Pons (tissue), 1 donor: Measurements from ENCODE around the gene ABCA1.
"Not testable (repeated sequence)": the region's sequence is repeated elsewhere in the genome, so short reads cannot be mapped to it uniquely, and the experiment has no call there.

Experiments used
- DNase-seq: peaks from one replicate; pipeline ENCODE4 v3.0.0-alpha.2; 2016; ENCODE audit warnings: low spot score

The ABCA1 gene

DNA sequence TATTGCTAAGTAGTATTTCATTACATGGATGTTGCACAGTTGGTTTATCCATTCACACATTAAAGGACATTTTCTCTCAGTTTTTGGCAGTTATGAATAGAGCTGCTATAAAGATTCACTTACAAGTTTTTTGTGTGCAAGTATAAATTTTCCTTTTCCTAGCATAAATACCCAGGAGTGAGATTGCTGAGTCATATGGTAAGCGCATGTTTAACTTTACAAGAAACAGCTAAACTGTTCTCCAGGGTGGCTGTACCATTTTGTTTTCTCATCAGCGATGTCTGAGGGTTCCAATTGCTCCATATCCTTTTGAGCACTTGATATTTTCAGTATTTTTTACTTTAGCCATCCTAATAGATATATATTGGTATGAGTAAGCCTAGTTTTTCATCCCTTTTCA lies 16.4 kb upstream of the ABCA1 start:
- DNase-seq = no peak

GRCh38 chr9:104941597-104941996 lies 13.6 kb upstream of the ABCA1 start:
- no peak for DNase-seq

DNA sequence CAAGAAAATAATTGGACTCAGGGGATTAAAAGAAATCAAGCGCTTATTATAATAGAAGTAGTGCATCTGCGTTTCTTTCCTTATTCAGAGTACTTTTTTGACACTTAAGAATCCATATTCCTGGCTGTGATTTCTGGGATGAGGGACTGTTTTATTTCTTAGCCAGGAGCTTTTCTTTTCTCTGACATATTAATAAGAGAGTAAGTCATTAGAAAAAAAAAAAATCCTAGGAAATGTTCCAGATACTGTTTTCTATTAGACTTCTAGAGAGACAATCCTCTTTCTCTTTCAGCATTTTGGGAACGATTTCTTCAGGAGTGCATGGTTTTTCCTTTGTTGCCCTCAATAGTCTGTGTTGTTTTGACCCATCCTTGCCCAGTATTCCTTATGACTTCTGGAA lies 8.3 kb upstream of the ABCA1 start:
- no peak for DNase-seq

GRCh38 chr9:104935501-104935810 lies 7.5 kb upstream of the ABCA1 start:
- not testable (repeated sequence) for DNase-seq

DNA sequence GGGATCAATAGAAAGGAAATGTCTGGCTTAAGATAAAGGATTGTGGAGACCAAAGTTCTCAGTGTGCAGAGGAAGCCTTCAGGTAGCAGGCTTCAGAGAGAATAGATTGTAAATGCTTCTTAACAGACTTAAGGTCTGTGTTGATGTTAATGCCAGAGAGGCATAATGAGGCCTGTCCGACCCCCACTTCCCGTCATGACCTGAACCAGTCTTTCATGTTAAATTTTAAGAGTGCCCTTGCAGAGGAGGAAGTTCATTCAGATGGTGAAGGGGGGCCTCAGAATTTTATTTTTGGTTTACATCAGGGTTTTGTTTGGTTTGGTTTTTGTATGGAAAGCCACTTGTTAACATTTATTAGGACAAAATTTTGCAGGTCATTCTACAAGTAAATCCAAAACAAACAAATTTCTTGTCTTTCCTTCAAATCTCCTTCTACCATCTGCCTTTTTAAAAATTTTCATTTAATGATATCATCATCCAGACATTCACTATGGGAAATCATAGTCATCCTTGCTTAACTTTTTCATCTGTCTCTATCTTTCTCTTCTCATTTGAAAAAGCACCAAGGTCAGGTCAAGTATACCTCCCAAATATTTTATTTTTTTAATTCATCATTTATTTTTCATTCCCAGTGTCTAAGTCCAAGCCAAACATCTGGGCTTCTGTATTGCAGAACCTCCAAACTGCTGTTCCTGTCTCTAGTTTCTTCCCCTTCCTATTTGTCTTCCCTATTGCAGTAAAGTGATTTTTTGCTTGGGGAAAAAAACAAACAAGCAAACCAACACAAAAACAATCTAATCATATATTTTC lies 6.9 kb upstream of the ABCA1 start:
- DNase-seq = no peak

DNA sequence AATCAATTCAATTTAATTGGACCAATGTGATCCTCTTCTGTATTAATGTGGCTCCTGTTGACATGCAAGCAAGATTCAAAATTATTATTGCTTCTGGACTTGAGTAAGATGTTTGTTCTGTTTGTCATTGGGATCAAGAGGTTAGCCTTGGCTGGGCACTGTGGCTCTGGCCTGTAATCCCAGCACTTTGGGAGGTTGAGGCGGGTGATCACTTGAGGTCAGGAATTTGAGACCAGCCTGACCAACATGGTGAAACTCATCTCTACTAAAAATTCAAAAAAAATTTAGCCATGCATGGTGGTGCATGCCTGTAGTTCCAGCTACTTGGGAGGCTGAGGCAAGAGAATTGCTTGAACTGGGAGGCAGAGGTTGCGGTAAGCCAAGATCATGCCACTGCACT lies 5.1 kb upstream of the ABCA1 start:
- not testable (repeated sequence) for DNase-seq

DNA sequence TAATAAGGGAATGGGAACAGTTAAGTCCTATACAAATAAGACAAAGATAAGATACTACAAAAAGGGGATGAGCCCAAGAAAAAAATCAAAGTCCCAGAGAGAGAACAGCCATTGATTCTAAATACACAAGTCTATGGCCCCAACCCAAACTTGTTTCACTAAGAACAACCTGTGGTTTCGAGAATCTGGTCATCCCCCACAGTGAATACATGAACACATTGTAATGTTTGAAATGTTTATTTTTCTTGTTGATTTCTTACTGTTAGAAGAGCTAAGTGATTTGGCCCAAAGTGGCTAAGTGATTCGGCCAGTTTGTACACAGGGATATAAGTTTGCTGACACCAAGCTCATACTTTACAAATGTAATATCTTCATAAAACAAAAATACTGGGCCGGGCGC lies 3.3 kb upstream of the ABCA1 start:
- no peak for DNase-seq

DNA sequence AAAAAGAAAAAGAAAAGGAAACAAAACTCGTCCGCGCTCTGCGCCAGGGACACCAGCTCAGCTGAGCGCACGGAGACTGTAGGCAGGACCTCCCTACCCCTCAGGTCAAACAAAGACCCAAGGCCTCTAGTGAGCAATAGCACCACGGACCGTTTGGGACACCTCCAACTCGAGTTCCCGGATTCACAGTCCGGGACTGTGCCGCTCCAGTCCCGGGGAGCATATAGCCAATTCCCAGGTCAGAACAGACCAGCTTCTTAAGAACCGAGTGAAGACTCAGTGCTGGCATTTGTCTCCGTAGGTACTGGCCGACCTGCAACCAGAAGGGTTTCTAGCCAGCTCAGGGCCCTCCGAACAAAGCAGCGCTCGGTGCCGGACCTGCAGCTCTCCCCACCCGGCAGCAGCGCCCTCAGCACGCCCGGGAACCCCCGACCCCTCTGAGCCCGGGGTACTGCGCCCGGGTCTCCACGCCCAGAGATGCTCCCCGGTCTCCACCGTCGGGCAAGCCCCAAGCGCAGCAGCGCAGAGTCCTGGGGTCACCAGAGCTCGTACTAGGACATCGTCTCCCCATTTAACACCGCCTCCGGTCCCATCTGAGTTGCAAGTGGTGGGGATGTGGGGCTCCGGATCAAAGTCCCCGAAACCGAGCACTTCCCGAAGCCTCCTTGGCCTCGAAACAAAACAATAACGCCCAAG lies 591 bp downstream of the ABCA1 start:
- DNase-seq = peak; percentile 27

DNA sequence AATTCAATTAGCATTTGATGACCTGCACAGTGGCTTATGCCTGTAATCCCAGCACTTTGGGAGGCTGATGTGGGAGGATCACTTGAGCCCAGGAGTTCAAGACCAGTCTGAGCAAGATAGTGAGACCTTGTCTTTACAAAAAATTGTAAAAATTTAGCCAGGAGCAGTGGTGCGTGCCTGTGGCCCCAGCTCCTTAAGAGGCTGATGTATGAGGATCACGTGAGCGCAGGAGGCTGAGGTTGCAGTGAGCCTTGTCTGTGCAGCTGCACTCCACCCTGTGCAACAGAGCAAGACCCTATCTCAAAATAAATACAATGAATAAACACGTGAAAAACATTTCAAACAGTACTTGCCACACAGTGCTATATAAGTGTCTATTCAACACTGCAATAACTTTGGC lies 4.2 kb downstream of the ABCA1 start:
- DNase-seq = no peak

DNA sequence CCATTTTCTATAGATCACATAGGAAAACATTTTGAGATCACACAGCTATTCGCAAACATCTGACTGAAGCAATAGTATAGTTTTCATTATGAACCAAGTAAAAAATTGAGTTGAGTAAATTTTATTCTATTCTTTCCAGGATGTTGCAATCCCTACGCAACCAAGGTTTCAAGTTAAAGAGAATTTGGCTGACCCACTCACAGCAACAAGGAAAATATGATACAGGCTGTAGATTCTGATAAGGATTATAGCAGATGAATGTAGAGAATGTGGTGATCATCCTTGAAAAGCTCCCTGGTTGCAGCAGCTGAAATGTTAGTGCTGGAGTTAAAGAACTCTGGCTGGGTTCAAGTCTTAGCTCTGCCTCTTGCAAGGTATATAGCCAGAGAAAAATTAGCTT lies 4.7 kb downstream of the ABCA1 start:
- DNase-seq = no peak

DNA sequence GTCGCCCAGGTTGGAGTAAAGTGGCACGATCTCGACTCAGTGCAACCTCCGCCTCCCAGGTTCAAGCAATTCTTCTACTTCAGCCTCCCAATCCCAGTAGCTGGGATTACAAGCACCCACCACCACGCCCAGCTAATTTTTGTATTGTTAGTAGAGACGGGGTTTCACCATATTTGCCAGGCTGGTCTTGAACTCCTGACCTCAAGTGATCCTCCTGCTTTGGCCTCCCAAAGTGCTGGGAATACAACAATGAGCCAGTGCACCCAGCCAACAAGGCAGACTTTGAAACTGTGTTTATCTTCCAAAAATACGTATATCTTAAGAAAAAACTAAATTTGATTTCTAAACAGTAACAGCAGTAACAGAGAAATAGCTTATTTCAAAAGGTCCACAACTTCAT lies 5.2 kb downstream of the ABCA1 start:
- DNase-seq = not testable (repeated sequence)

GRCh38 chr9:104921067-104921741 lies 6.8 kb downstream of the ABCA1 start:
- peak; percentile 36 for DNase-seq

- peak; percentile 77 for DNase-seq
Measured at GRCh38 chr9:104915753-104916152, 12.2 kb downstream of the ABCA1 start.

DNA sequence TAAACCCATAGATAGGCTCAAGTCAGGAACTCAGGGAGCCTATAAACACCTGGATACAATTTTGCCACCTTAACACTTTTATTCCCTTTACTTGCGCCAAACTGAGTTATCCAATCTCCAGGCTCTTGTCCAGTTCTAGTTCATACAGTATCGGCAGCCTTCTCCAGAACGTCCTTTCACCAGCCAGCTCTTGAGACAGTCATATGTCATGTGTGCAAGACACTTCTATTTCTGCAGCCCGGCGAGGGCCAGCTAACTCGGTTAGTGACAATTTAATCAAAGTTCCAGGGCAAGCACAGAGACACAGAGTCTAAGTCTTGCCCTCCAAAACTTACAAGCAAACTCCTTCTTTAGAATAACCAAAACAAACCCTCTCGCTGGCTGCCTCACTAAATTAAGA lies 12.9 kb downstream of the ABCA1 start:
- peak; percentile 28 for DNase-seq

GRCh38 chr9:104914466-104914865 lies 13.5 kb downstream of the ABCA1 start:
- peak; percentile 41 for DNase-seq

GRCh38 chr9:104912606-104913005 lies 15.3 kb downstream of the ABCA1 start:
- DNase-seq = no peak

DNA sequence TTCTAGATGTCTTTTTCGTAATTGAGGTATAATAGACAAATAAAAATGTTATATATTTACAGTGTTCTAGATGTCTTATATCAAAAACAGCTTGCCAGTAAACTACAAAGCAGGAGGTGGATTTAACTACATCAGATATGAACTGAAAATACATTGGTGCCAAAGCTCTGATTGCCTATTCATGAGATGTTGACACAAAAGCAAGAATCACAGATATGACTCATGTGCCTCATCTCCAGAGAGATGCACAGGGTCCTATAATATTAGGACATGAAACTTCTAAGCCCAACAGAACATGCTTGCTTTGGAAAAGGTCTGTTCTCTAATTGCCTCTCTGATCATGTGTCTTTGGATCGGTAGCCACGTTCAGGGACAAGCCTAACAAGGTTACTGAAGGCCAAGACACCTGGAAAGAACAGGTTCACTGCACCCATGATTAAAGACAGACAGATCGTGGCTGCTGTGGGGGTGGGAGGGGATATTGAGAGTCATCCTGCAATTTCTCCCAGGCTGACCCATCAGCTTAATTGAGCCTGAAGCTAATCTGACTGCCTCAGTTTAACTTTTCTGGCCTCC lies 16.8 kb downstream of the ABCA1 start:
- DNase-seq = no peak

GRCh38 chr9:104907278-104907951 lies 20.5 kb downstream of the ABCA1 start:
- no peak for DNase-seq

DNA sequence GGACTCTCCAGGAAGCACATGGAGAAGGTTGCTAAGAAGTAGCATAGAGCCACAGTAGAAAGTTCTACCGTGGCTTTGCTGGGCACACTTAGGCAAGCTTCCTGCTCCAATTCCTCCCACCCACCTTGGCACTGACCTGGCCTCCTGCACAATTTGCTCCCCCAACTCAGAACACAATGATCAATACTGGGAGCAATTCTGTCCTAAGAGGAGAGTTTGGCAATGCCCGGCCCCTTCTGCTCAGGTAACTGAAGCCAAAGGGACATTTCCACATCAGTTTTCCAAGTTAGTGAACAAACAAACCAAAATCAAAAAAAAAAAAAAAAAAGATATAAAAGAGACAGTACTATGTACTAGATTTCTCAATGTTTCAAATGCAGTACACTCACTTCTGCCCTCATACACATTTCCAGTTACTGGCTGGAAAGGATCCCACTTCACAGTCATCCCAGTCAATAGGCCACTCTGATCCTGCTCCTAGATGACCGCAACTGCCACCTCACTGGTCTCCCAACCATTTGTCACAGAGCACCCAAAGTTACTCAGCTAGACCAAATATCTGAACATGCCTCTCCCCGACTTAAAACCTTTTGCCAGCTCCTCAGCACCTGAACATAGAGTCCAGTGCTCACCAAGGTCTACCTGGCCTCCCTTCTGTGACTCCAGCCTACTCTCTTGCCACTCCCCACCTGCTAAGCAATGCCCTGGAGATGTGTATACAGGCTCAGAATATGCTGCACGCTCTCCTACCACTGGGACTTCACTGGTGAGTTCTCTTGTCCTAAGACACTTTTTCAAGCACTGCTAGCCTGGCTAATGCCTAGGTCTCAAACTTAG lies 21.3 kb downstream of the ABCA1 start:
- DNase-seq = no peak

GRCh38 chr9:104905931-104906330 lies 22.0 kb downstream of the ABCA1 start:
- DNase-seq = no peak

DNA sequence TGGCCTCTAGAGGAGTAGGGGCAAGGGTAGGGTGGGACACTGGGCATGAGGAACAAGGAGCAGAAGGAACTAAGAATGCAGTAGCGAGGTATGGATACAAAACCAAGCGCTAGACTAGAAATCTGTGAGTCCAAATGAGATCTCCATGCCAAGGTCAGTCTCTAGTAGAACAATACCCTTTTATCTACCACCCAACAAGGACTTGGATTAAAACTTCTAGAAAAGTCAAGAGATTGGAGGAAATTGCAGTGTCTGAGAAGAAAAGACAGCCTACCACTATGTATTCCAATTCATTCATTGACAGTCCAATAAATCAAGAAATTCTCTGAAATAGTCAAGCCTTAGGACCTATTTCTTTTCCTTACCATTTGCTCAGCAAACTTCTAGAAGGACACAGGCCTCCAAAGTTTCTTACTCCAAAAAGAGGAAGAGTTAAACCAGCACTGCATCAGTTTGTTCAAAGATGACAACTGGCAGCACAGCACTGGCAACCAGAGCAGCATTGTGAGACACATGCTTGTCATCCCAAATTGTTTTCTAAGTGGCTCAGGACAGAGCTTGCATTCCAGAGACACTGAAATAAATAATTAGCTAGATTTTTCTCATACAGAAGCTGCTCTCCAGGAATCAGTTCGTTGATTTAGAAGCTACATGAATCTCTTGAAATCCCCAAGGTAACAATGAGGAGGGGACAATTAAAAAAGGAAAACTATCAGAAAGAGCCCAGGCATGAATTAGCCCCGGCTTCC lies 22.6 kb downstream of the ABCA1 start:
- DNase-seq = peak; percentile 52
